Stimulated activated naive CD4-positive, alpha-beta T cell treated with Interleukin-2 at 50 U/mL for 16 hours (primary cell): Measurements from ENCODE around the gene CEP57.
"Not testable (repeated sequence)": the region's sequence is repeated elsewhere in the genome, so short reads cannot be mapped to it uniquely, and the experiment has no call there.

ENCODE experiments used
- DNase-seq: peaks from one replicate; lab custom pipeline; 2025; lab: John Stamatoyannopoulos, UW

The CEP57 gene

DNA sequence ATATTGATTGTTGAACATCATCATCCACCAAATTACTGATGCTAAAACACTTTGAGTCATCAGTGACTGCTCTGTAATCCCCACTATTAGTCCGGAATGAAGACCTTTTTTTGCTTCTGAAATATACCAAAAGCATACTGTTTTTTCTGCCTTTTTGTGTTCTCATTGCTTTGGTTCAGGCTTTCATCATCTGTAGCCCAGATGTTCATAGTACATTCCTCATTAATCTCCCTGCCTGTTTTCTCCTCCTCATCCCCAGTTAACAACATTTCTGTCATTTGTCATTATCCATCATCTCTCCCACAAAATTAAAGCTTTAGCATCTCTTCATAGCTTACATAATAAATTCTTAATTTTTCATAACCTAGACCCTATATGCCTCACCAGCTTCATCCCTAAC, 9.2 kb downstream of the CEP57 start:
- DNase-seq = no peak

DNA sequence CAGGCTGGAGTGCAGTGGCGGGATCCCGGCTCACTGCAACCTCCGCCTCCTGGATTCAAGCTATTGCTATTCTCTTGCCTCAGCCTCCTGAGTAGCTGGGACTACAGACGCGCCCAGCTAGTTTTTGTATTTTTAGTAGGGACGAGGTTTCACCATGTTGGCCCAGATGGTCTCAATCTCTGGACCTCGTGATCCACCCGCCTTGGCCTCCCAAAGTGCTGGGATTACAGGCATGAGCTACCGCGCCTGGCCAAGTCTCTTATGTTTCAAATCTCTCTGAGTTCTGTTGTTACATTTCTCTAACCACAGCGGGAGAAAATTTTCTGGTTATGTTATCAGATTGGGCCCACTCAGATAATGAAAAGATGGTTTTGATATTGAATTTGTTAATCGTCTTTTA, 10.1 kb downstream of the CEP57 start:
- no peak for DNase-seq

DNA sequence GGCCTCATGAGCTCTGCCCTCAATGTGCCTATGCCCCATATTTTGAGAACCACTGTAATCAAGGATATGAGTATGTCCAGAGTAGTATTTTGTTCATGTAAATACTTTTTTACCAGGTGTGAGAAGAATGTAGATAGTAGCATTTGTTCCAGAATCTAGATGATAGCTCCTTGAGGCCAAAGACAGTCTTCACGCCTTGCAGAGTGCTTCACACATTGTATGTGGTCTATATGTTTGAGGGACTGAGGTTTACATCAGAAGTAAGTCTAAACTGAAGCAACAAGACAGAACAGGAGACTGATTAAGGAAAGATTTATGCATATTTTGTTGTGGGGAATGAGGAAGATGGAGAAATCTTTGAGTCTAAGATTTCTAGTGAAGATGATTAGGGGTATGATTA, 12.5 kb downstream of the CEP57 start:
- DNase-seq = no peak

DNA sequence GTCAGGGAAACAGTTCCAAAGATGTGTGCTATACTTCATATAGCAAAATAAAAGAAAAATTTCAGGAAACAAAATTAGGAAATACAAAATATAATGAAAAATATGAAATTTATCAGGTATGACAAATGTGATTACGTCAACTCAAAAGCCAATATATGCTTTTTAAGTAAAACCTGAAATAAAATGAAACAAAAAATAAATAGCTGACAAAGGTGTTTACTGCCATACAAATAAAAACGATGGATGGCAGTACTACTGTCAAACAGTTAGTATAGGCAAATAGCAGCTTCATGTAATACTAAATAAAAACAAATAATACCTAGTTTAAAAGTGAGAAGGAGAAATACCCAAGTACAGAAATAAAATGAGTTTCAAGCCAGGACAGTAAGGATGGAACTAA, 13.7 kb downstream of the CEP57 start:
- DNase-seq = no peak

DNA sequence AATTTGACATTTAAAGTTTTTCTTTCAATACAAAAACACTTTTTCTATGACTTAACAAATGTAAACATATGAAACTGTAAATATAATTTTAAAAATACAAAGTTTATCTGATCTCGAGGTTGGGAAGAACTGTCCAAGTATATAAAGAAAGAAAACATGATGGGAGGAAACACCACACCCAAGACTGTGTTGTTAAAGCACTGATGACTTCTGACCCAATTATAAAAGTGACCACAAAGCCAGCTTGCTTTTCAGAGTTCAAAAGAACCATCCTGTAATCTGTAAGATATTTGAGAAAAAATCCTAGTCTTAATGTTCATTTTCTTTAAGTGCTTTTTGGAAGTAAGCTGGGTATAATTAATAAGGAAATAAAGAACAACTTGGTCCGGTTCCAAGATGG, 15.6 kb downstream of the CEP57 start:
- no peak for DNase-seq

DNA sequence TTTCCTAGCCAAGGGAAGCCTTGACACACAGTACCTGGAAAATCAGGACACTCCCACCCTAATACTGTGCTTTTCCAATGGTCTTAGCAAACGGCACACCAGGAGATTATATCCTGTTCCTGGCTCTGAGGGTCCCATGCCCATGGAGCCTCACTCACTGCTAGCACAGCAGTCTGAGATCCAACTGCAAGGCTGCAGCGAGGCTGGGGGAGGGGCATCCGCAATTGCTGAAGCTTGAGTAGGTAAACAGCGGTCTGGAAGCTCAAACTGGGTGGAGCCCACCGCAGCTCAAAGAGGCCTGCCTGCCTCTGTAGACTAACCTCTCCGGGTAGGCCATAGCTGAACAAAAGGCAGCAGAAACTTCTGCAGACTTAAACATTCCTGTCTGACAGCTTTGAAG, 16.2 kb downstream of the CEP57 start:
- DNase-seq = not testable (repeated sequence)

DNA sequence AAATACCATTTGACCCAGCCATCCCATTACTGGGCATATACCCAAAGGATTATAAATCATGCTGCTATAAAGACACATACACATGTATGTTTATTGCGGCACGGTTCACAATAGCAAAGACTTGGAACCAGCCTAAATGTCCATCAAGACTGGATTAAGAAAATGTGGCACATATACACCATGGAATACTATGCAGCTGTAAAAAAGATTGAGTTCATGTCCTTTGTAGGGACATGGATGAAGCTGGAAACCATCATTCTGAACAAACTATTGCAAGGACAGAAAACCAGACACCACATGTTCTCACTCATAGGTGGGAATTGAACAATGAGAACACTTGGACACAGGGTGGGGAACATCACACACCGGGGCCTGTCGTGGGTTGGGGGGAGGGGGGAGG, 20.8 kb downstream of the CEP57 start:
- not testable (repeated sequence) for DNase-seq

DNA sequence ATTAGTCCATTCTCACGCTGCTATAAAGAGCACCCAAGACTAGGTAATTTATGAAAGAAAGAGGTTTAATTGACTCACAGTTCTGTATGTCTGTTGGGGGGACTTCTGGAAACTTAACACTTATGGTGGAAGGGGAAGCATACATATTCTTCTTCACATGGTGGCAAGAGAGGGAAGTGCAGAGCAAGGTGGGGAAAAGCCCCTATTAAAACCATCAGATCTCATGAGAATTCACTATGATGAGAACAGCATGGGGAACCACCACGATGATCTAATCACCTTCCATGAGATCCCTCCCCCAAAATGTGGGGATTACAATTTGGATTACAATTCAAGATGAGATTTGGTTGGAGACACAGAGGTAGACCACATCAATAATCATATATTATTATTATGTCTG, 25.7 kb downstream of the CEP57 start:
- no peak for DNase-seq

DNA sequence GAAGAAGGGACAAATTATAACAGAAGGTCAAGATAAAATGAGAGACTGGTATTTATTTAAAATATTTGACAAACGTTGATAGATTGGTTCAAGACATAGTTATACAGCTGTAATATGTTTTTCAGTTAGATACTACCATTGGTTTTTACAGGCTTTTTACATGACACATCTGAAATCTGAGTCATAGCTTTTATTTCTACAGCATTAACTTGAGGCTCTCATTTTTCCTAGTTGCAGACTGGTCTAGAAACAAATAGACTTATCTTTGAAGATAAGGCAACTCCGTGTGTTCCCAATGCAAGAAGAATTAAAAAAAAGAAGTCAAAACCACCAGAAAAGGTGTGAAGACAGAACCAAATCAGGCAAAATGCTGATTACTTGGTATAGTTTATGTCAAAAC, 31.3 kb downstream of the CEP57 start:
- no peak for DNase-seq

DNA sequence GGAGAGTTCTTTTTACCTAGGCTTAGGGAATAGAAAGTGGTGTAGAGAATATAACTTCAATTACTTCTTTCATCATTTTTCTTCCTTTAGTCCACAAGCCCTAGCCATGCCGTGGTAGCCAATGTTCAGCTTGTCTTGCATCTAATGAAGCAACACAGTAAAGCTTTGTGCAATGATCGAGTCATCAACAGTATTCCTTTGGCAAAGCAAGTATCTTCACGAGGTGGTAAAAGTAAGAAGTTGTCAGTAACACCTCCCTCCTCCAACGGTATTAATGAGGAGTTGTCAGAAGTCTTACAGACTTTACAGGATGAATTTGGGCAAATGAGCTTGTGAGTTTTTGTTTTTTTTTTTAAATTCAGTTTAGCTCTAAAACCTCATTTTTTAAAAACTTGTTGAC, 37.4 kb downstream of the CEP57 start:
- DNase-seq = no peak

DNA sequence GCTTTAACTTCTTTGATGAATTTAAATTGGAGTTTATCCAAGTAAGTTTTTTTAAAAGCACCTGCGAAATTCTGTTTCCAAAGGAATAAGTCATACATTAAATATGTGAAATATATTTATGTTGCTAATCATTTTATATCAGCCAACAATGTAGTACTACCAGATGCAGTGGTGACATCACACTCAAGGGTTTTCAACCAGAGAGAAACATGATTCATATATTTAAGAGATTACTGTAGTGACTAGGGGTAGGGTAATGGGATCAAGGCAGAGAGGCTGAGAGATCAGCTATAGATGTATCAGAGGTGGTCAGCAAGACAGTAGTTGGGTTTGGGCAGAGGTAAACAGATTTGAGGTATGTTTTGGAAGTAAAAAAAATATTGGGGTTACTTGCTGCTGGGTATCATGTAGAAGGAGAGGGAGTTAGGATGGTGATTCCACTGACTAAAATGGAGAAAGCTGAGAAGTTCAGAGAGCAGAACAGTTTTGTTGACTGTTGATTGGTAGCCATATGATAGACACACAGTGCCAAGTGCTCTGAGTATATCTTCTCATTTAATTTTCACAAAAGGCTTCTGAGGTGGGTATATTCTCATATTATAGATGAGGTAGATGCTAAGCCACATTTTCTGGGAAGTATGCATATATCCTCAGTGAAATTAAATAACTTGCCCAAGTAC, 39.4 kb downstream of the CEP57 start:
- DNase-seq = no peak

DNA sequence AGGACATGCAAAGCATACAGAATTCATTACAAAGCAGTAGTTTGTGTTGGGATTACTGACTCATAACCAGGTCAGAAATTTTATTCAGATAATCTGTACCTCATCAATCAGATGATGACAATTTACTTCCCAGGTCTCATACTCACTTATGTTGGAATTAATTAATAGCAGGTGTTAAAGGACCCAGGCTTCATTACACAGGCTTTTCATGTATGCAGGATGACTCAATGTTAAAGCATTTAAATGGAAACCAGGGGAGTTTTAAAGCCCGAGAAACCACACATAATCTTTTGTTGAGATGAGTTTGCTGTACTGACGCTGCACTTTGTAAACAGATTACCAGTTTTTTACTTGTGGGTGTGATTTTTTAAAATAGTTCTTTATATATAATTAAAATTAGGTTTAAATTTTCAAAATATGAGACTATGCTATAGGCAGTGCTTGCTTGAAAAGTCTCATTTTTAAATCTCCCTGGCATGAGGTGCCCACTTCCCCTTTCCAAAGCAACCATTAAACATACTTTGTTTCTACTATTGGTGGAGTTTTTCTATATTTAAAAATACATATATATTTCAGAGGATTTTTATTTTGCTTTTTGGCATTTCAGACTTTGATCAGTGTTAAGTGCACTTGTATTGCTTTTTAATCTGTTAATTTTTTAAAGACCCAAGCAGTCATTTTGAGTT, 41.0 kb downstream of the CEP57 start:
- no peak for DNase-seq

DNA sequence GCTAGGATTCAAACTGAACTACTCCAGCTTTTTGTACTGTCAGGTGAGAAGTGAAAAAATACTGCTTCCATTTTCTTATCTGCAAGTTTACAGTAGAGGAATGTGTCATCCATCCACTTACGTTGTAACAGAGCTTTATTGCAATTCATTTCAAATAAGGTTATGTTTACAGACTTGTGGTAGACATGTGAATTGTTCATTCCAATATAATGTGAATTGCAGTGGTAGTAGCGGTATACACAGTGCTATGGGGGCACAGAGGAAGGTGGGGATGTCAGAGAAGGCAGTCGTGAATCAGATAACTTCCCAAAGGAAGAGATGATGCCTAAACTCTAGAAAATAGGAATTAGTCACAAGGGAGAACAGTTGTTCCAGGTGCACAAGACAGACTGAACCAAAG, 42.5 kb downstream of the CEP57 start:
- no peak for DNase-seq

DNA sequence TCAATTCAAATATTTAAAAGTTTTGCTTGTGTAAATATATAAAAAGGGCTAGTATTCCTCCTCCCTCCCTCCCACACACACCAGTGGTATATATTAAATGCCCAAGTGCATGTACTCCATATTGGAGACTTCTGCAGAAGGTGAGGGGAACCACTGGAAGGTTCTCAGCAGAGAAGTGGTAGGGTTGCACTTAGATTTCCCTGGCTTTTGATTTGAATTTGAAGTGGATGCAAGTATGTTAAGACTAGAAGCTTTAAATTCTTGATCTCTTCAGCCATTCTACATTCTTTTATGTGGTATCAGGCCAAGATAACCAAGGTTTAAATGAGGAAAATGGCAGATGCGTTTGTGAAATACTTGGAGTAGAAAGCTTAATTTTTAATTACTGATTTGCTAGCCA, 43.1 kb downstream of the CEP57 start:
- DNase-seq = no peak

DNA sequence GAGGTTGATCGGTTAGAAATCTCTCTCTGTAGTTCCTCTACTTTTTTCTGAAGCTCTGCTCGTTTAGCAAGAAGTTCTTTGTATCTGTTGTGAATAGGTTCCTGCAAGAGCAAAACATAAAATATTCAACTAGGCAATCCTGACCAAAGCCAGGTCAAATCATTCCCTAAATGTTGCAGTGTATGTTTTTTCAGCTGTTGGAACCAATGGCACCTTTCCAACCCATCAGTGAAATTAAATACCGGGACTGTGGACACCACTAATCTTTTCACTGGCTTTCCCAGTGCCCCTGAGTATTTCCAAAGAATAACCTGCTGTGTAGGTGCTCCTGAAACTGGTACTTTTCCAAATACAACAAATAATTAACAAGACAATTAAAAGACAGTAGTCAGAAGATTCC, 45.1 kb downstream of the CEP57 start:
- DNase-seq = no peak

DNA sequence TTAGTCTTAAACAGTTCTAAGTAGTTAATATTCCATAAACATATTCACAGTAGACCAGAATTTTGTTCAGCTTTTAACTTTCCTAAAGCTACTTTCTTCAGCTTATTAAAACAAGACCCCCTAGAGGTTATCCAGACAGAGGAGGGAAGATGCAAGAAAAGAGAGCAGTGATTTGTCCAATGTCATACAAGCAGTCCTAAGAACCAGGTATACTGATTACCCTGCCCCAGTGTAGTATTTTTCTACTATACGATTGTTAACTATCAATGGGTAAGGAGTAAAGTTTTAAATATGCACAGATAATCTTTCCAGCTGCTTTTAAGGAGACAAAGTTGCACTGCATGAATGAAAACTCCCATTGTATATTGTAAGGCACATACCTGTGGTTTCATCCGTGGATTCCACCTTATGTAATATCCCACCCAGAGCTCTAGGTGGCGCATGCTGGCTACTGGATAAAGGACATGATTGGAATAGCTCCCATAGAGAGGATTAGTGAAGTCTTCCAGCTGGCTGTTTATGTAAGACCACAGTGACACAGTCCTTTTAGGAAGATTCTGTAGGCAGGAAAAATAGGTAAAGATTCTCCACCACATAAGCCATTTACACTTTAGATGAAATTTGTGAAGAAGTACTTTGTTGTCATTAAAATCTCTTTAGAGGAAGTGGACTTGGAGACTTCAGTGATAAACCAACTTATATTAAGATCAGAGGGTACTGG, 45.6 kb downstream of the CEP57 start:
- peak; percentile 28 for DNase-seq

DNA sequence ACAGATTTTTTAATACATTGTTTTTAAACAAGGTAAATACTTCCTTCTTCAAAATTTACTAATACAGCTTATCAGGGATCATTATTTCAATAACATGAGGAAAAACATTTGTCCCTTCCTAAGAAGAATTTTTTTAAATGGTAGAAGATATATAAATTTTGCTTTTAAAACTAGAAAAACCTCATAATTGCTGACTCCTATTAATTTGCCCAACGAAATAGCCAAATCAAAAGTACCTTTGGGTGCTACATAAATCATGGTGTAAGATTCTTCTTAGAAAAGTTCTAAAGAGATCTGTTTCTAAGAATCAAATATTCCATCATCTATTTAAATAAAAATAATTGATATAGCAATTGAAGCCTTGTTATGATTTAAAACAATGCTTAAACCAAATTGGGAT, 54.9 kb downstream of the CEP57 start:
- no peak for DNase-seq

DNA sequence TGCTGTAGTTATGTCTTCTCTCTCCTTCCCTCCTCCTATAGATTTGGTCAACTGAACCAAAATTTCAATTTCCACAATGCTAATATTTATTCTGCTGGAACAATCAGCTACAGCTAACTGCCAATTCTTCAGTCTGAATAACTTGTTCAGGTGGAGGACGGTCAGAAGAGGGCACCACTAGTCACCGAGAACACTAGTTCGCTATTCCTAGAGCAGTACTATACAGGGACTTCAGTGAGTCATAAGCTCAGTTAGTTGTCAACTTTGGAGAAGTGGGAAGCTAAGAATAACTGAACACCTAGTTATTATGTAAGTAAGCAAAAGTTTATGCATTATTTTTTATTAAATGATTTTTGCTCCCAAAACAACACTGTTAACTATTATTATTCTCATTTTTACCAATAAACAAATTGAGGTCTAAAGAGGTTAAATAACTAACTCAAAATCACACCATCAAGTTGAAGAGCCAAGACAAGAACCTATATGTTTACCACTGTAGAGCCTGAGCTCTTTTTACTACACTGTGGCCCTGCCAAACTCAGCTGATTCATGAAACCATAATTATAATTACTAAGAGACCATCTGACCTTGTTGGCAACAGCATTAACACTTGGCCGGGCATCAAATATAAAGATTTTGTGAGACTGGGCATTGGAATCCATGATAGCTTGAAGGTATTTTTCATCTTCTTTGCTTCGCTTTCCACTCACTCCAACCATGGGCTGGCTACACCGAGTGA, 59.0 kb downstream of the CEP57 start:
- no peak for DNase-seq

DNA sequence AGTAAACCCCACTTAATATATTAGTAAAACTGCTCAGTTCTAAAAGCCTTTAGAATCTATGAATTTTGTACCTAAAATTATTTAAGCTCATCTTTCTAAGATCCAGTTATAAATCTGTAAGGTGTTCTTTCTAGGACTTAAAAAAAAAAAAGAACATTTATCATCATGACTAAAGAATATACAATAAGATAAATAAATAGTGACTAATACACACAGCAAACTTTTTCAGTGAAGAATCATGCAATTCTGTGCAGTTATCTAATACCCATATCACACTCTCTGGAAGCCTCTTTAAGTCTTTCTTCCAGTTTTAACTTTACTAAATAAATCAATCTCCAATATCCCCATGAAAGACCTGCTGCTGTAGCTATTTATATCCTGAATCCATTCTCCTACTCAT, 59.8 kb downstream of the CEP57 start:
- DNase-seq = no peak

DNA sequence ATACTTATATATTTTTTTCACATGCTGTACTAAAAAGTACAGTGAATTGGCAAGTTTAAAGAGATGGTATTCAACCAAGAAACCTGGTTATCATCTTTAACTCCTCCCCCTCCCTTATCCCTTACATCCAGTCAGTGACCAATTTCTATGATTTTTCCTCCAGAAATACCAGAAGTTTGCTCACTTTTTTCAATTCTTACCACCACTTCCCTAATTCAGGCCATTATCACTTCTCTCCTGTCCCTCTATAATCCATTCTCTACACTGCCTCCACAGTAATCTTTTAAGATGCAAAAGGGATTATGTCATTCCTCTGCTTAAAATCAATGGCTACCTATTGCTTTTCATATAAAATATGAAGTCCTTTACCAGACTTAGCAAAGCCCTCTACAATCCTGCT, 62.8 kb downstream of the CEP57 start:
- no peak for DNase-seq

DNA sequence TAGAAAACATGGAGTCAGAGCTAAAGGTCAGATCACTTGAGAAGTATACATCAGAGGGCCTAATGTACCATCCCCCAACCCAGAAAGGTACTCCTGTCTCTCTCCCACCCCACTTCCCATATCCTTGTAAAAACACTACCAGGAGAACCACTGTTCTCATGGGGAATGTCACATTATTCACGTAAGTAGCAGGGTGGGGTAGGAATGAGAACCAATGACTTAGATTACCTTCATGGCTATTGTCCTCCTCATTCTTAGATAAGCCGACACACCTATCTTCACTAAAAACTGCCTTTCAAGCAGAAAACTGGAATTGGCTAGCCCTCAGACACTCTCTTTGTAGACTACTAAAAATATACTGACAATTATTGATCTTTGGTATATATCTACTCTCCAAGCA, 63.6 kb downstream of the CEP57 start:
- DNase-seq = no peak

DNA sequence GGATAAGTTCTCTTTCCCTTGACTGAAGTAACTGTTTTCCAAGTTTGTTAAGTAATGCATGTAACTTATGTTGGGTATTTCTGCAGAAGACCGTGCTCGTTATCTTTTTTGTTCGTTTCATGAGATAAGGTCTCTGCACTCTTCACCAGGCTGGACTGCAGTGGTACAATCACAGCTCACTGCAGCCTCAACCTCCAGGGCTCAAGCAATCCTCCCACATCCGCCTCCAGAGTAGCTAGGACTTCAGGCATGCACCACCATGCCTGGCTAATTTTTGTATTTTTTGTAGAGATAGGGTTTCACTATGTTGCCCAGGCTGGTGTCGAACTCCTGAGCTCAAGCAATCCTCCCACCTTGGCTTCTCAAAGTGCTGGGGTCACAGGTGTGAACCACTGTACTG, 64.1 kb downstream of the CEP57 start:
- DNase-seq = not testable (repeated sequence)

DNA sequence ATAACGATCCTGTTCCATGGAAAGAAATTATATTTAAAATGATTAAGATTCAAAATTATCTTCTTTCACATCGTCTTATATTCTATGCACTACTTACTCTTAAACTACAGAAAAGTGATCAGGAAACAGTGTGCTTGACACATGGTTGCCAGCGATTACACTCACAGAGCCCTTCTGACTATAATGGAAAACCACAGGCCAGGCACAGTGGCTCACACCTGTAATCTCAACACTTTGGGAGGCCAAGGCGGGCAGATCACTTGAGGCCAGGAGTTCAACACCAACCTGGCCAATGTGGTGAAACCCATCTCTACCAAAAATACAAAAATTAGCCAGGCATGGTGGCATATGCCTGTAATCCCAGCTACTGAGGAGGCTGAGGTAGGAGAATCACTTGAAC, 69.7 kb downstream of the CEP57 start:
- not testable (repeated sequence) for DNase-seq
